Keratinocyte (primary cell): ENCODE measurements around the gene AKR1D1. TPM values are rescaled to one million over a fixed set of nuclear protein-coding genes. Genes with fewer than 3 reads are reported as not detected.

Experiments
- DNase-seq: peaks from one replicate; pipeline ENCODE4 v3.0.0-alpha.2; 2011; ENCODE audit warnings: low read depth, missing footprints, low spot score
- FAIRE-seq: peaks from 2 replicates; lab custom pipeline; 2011; peaks lifted over from hg19 to GRCh38; lab: Jason Lieb, UNC
- H2AFZ ChIP-seq: 2 replicates; pipeline ENCODE4 v1.6.0; 2012; ENCODE audit warnings: low read length, control low read depth, inconsistent platforms; ENCODE audit not compliant: control insufficient read depth
- H3K27ac ChIP-seq: 2 replicates; pipeline ENCODE4 v1.5.1; 2011; ENCODE audit warnings: low read length; ENCODE audit not compliant: control insufficient read depth, insufficient read depth
- H3K27me3 ChIP-seq: 3 replicates; pipeline ENCODE4 v1.6.0; 2011; ENCODE audit warnings: low read length; ENCODE audit not compliant: control insufficient read depth, insufficient read depth; ENCODE audit errors: extremely low read depth
- H3K36me3 ChIP-seq, 2 experiments: 2 replicates in 1 of 2; 3 replicates in 1 of 2; pipeline ENCODE4 v1.5.1; 2011; ENCODE audit warnings: low read length in 2 of 2, mild to moderate bottlenecking in 1 of 2; ENCODE audit not compliant: control insufficient read depth in 2 of 2, insufficient read depth in 2 of 2; ENCODE audit errors: extremely low read depth in 1 of 2
- H3K4me1 ChIP-seq: 3 replicates; pipeline ENCODE4 v1.5.1; 2011; ENCODE audit warnings: low read length; ENCODE audit not compliant: control insufficient read depth, insufficient read depth; ENCODE audit errors: extremely low read depth
- H3K4me2 ChIP-seq: 3 replicates; pipeline ENCODE4 v1.6.0; 2011; ENCODE audit warnings: low read depth, low read length; ENCODE audit not compliant: control insufficient read depth, insufficient read depth; ENCODE audit errors: extremely low read depth
- H3K4me3 ChIP-seq, 3 experiments: fragments of 200-600 bp in 1 of 3; sonication (generic) in 1 of 3; 2 replicates in 2 of 3; 3 replicates in 1 of 3; pipeline ENCODE4 v1.5.1; 2011 to 2016; ENCODE audit warnings: low read length in 3 of 3, mild to moderate bottlenecking in 3 of 3, control low read depth in 2 of 3, inconsistent platforms in 1 of 3, low read depth in 1 of 3, mixed read lengths in 1 of 3, mixed run types in 1 of 3, moderate library complexity in 1 of 3; ENCODE audit not compliant: control insufficient read depth in 2 of 3, insufficient read depth in 2 of 3; ENCODE audit errors: extremely low read depth in 1 of 3
- H3K79me2 ChIP-seq: 2 replicates; pipeline ENCODE4 v1.6.0; 2012; ENCODE audit warnings: low read length; ENCODE audit not compliant: control insufficient read depth, insufficient read depth
- H3K9ac ChIP-seq: 3 replicates; pipeline ENCODE4 v1.6.0; 2011; ENCODE audit warnings: low read length; ENCODE audit not compliant: control insufficient read depth, insufficient read depth; ENCODE audit errors: extremely low read depth
- H3K9me1 ChIP-seq: 3 replicates; pipeline ENCODE4 v1.6.0; 2011; ENCODE audit warnings: low read length; ENCODE audit not compliant: control insufficient read depth, insufficient read depth; ENCODE audit errors: extremely low read depth
- H3K9me3 ChIP-seq: 2 replicates; pipeline ENCODE4 v1.5.1; 2012; ENCODE audit warnings: low read depth, low read length; ENCODE audit not compliant: control insufficient read depth
- H4K20me1 ChIP-seq: 3 replicates; pipeline ENCODE4 v1.6.0; 2011; ENCODE audit warnings: low read length; ENCODE audit not compliant: control insufficient read depth, insufficient read depth; ENCODE audit errors: extremely low read depth
- EZH2 ChIP-seq: IDR thresholded peaks from one replicate; pipeline ENCODE4 v1.6.1; 2012; ENCODE audit warnings: inconsistent platforms, mild to moderate bottlenecking, low read length, moderate library complexity
- dilution Hi-C: fragments of 300-500 bp; cut with MboI; formaldehyde crosslinking; loops from one replicate; pipeline ENCODE4 v1.7.0; 2020; ENCODE audit warnings: low sequenced_read_pairs; ENCODE audit not compliant: extremely low pct_ligation_motif_present
- polyA plus RNA-seq, 5 experiments: library from polyadenylated mRNA; depleted of rRNA in 3 of 5; stranded (reverse) in 3 of 5; stranded (forward) in 1 of 5; unstranded in 1 of 5; fragments of >200 nt; gene quantifications; 1 replicate in 1 of 5; 2 replicates in 3 of 5; 3 replicates in 1 of 5; pipeline versions ENCODE4 v1.2.1 to v1.2.3, GENCODE V29; 2011 to 2012; ENCODE audit warnings: missing spikeins in 2 of 5, low read depth in 1 of 5, low replicate concordance in 1 of 5
- TF ChIP-seq, protein P1 (sequence below), 3 experiments: IDR thresholded peaks in 1 of 3; conservative IDR thresholded peaks in 1 of 3; optimal IDR thresholded peaks in 1 of 3; 2 replicates in 2 of 3; 3 replicates in 1 of 3; pipeline versions ENCODE3 to v1.5.1; 2011; ENCODE audit warnings: low read length in 3 of 3, mild to moderate bottlenecking in 3 of 3, moderate library complexity in 2 of 3, control low read depth in 1 of 3, inconsistent platforms in 1 of 3; ENCODE audit not compliant: insufficient read depth in 2 of 3; ENCODE audit errors: extremely low read depth in 1 of 3

Gene AKR1D1
- polyA plus RNA-seq, 1 donor (not counting 4 experiments of a cell fraction or from before 2014, with no cell fraction given): not detected

- Histone ChIP-seq H3K27me3 (no peaks in the 10 kb centered on the region), H4K20me1 (no peaks in the 10 kb centered on the region), H3K27ac (no peak overlapping the region), H3K36me3 (no peaks in the 10 kb centered on the region), H3K4me1 (no peaks in the 10 kb centered on the region), H3K9ac (no peak overlapping the region), H3K4me2 (no peak overlapping the region), H2AFZ (no peak overlapping the region), H3K79me2 (no peaks in the 10 kb centered on the region), H3K9me3 (no peaks in the 10 kb centered on the region), H3K4me3 (no peak overlapping the region), H3K9me1 (no peaks in the 10 kb centered on the region)
- DNase-seq (no peak), FAIRE-seq (no peak)
- dilution Hi-C loops: no loop called here
- TF ChIP-seq EZH2: no peak
- TF ChIP-seq, protein P1, sequence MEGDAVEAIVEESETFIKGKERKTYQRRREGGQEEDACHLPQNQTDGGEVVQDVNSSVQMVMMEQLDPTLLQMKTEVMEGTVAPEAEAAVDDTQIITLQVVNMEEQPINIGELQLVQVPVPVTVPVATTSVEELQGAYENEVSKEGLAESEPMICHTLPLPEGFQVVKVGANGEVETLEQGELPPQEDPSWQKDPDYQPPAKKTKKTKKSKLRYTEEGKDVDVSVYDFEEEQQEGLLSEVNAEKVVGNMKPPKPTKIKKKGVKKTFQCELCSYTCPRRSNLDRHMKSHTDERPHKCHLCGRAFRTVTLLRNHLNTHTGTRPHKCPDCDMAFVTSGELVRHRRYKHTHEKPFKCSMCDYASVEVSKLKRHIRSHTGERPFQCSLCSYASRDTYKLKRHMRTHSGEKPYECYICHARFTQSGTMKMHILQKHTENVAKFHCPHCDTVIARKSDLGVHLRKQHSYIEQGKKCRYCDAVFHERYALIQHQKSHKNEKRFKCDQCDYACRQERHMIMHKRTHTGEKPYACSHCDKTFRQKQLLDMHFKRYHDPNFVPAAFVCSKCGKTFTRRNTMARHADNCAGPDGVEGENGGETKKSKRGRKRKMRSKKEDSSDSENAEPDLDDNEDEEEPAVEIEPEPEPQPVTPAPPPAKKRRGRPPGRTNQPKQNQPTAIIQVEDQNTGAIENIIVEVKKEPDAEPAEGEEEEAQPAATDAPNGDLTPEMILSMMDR (optimal IDR thresholded peaks at IDR 0.05 in 1 of 3, IDR thresholded peaks at IDR 0.05 in 1 of 3, conservative IDR thresholded peaks at IDR 0.05 in 1 of 3; ENCODE audit: extremely low read depth in 1 of 3, insufficient read depth in 2 of 3, low read length in 3 of 3): no peak
These were observed 10.4 kb upstream of the AKR1D1 start for GRCh38 chr7:138065827-138066226.

GRCh38 chr7:138066954-138067394 is 9.3 kb upstream of the AKR1D1 start:
- no peak overlapping the region for H3K4me2 ChIP-seq
- no peaks in the 10 kb centered on the region for H3K4me1 ChIP-seq
- no peaks in the 10 kb centered on the region for H3K27me3 ChIP-seq
- no peaks in the 10 kb centered on the region for H3K79me2 ChIP-seq
- no peak overlapping the region for H2AFZ ChIP-seq
- DNase-seq: no peak
- TF ChIP-seq EZH2: no peak
- TF ChIP-seq, protein P1 (optimal IDR thresholded peaks at IDR 0.05 in 1 of 3, IDR thresholded peaks at IDR 0.05 in 1 of 3, conservative IDR thresholded peaks at IDR 0.05 in 1 of 3; ENCODE audit: extremely low read depth in 1 of 3, insufficient read depth in 2 of 3, low read length in 3 of 3): no peak
- no peaks in the 10 kb centered on the region for H3K9me1 ChIP-seq
- no peak overlapping the region for H3K9ac ChIP-seq
- H3K27ac ChIP-seq: no peak overlapping the region
- no peaks in the 10 kb centered on the region for H3K9me3 ChIP-seq
- H4K20me1 ChIP-seq: no peaks in the 10 kb centered on the region
- no peak for FAIRE-seq
- no peaks in the 10 kb centered on the region for H3K36me3 ChIP-seq
- dilution Hi-C loops: no loop called here
- H3K4me3 ChIP-seq: no peak overlapping the region
